Mucosa of gallbladder (tissue), 1 donor: ENCODE results near the gene RMDN3. TPM values are rescaled to one million over a fixed set of nuclear protein-coding genes. Genes with fewer than 3 reads are reported as not detected.

Experiments used
- DNase-seq: peaks from one replicate; pipeline ENCODE4 v3.0.0-alpha.2; 2020; ENCODE audit warnings: low spot score
- total RNA-seq: library from RNA; stranded (reverse); gene quantifications from one replicate; pipeline ENCODE4 v1.2.1, GENCODE V29; 2021
- donor health status: DM: no; HTN: no; CAD: no.

The RMDN3 gene, protein sequence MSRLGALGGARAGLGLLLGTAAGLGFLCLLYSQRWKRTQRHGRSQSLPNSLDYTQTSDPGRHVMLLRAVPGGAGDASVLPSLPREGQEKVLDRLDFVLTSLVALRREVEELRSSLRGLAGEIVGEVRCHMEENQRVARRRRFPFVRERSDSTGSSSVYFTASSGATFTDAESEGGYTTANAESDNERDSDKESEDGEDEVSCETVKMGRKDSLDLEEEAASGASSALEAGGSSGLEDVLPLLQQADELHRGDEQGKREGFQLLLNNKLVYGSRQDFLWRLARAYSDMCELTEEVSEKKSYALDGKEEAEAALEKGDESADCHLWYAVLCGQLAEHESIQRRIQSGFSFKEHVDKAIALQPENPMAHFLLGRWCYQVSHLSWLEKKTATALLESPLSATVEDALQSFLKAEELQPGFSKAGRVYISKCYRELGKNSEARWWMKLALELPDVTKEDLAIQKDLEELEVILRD
- total RNA-seq: 41.1 TPM

DNA sequence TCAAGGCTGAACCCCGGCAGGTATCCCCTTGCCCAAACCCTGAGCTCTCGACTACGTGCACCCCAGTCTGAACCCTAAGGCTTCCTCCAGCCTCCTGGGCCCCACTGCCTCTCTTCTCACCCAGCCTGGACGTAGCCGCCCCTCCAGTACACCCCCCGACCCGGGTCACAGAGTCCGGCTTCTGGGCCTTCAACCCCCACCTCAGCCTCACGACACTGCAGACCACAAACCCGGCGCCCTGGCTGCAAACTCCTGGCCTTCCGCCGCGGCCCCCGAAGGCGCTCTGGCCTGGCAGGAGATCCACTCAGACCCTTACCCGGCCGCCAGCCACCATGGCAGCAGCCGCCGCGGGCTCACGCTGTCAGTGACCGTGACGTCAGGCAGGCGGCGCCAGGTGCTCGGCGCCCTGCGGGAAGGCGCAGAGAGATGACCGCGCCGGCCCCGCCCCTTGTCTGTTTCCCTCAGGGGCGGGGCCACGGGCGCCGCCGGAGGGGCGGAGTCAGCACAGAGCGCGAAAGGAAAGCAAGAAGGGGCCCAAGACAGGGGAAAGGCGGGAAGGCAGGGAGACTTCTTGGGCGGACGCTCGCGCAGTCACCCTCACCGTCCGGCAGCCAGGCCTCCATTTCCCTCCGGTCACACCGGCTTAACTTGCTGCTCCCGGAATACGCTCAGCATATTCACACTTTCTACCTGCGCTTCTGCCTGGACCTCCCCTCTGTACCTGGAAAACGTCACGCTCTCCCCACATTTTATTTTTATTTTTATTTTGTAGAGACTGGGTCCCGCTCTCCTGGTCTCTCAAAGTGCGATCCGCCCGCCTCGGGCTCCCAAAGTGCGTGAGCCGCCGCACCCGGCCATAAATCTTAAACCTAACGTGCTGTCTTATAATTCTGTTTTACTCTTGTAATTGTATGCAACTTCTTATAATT is at the start of gene RMDN3:
RMDN3 (minus strand) TSS at position 372 of the 929 bp plus-strand sequence. CDS start 471 bp downstream, outside the sequence.
- DNase-seq: peak; percentile 93

DNA sequence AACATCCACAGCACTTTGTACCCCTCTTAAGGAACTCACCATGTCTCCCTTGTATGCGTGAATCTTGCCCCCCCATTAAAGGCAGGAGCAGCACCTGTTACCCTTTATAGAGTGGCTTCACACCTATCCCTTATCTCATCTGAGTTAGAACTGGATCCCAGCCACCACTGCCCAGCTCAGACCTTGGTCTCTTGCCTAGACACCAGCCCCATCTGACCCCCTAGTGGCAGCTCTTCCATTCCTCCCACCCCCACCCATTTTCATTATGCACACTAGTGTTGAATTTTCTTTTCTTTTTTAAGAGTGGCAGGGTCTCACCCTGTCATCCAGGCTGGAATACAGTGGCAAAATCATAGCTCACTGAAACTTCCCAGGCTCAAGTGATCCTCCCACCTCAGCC is 48.6 kb upstream of the RMDN3 start:
- no peak for DNase-seq

DNA sequence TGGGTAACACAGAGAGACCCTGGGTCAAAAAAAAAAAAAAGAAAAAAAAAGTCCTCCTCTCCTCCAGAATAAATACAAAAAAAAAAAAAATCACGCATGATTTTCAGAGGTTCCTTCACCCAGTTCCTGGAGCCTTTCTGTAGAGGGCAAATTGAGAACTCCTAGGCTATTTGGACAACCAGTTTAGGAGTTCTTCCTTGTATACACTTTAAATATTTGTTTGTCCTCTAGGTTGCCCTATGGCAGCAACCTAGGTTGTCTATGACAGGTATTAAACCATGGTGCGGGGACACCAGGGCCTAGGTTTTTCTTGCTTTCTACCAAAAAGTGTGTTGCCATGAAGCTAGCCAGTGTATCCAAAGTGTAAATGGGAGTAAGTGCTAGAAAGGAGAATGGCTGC is 48.0 kb upstream of the RMDN3 start:
- DNase-seq: no peak

DNA sequence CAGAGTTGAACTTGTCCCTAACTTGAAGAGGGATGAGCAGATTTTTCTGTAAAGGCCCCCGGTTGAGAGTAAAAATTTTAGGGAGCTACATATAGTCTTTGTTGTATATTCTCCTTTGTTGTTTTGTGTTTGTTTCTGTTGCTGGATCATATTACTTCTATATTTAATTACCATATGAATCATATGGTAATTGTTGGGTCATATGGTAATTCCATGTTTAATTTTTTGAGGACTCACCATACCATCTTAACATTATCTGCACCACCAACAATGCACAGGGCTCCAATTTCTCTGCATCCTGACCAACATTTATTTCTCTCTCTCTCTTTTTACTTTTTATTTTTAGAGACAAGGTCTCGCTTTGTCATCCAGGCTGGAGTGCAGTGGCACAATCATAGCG is 44.5 kb upstream of the RMDN3 start:
- no peak for DNase-seq

DNA sequence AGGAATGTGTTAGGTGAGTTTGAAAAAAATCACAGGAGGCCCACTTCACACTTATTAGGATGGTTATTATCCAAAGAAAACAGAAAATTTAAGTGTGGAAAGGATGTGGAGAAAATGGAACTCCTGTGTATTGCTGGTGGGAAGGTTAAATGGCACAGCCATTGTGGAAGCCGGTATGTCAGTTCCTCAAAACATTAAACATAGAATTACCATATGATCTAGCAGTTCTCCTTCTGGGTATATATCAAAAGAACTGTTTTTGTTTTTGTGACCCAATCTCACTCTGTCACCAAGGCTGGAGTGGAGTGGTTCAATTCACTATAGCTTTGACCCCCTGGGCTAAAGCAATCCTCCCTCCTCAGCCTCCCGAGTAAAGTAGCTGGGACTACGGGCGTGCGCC is 41.5 kb upstream of the RMDN3 start:
- no peak for DNase-seq

DNA sequence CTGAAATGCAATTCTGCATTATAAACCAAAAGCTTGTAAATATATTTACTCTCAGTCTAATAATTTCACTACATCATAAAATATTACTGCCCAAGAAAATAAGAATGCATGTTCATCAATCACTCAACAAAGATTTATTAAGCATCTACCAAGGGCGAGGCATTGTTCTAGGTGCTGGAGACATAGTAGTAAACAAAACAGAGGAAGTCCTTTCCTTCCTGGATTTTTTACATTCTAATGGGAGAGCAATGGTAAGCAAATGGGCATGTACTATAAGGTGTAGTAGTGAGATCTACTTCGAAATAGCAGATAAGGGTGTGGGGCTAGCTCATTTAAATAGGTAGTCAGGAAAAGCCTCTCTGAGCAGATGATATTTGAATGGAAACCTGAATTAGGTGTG is 41.0 kb upstream of the RMDN3 start:
- DNase-seq: no peak

DNA sequence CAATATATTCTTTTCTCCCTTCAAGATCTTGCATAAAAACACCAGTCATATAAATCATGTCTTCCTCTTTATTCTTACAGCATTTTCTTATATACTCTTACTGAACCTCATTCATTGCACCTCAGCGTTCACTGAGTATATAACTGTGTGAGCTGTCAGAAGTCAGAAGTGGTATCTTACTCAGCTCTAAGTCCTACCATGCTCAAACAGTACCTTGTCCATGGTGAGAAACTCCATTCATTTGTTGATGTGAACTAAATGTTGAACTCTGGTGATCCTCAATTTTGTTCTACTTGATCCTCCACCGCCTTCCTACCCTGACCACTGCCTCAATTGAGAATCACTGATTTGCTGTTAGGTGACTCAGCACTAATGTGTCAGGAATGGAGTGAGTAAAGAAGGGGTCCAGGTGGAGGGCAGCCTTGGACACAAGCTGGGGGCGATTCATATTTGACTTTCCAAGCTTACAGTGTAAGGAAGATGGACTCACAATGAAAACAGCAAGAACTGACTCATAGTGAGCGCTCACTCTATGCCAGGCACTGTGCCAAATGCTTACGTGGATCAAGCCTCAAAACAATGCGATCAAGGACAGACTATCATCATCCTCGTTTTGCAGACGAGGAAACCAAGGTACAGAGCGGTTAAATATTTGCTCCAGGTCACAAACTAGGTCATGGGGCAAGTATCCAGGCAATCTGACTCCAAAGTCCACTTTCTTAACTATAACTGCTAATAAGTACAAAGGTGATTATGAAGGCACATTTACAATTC is 38.3 kb upstream of the RMDN3 start:
- peak; percentile 92 for DNase-seq

DNA sequence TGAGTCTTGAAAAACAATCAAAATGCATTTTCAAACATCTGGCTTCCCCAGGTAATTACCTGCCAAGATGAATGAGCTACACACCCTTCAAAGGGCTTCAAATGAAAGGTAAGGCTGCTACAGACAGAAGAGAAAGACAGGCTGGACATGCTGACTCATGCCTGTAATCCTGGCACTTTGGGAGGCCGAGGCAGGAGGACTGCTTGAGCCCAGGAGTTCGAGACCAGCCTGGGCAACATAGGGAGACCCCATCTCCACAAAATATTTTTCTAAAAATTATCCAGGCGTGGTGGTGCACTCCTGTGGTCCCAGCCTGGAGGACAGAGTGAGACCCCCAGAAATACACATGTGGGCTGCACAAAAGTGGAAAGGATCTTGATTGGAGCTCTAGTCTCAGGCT is 37.3 kb upstream of the RMDN3 start:
- no peak for DNase-seq

DNA sequence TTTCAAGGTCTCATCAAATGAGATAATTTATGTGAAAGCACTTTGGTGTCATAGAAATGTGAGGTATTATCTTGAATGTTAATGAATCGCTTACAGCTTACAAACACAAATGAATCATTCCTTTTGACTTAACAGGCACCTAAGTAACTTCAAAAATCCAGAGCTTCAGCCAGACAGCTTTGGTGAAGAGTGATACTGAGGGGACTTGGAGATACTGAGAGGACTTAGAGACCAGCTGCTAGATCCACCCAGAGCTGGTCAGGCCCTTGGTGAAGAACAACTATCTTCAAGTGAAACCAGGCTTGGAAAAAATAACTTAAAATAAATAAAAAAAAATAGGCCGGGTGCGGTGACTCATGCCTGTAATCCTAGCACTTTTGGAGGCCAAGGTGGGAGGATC is 35.7 kb upstream of the RMDN3 start:
- no peak for DNase-seq

DNA sequence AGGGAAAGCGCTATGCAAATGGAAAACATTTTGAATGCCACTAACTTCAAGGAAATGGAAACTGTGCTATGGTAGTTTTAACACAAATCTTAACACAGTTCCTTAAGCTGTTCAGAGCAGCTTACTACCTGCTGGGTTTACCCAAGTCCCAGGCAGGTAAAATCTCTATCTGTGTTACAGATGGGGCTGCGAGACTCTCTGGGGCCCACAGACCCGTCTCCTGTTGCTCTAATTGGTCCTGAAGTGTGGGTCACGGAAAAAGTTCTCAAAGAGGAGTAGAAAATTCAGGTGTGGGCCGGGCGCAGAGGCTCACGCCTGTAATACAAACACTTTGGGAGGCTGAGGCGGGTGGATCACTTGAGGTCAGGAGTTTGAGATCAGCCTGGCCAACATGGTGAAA is 34.9 kb upstream of the RMDN3 start:
- DNase-seq: no peak

DNA sequence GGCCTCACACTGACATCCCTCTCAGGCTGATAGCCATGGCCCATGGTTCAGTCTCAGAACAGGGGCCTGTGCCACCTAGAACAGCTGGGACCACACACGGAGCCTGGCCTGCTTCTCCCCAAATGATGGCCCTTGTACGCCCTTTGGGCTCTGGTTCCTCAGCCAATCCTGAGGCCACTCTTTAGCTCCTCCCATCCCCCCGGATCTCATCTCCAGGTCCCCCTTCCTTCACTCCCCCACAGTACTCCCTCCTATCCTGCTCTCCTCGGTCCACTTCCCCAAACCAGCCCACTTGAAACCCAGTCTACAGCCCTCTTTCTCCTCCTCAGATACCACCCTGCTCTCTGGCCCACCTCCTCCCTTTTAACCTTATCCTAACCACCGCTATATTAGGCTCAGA is 34.1 kb upstream of the RMDN3 start:
- DNase-seq: no peak

DNA sequence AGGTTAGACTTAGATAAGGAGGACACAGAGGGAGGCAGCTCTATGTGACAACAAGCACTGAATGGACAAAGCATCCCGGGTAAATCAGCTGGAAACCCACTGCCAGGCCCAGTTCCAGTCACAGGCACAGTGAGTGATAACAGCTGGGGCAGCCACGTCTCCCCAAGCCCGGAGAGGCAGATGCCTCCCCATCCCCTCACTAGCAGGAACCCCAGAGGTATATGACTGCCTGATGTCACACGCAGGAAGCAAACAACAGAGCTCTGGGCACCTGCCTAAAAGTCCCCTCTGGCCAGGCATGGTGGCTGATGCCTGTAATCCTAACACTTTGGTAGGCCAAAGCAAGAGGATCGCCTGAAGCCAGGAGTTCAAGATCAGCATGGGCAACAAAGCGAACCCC is 32.9 kb upstream of the RMDN3 start:
- no peak for DNase-seq

DNA sequence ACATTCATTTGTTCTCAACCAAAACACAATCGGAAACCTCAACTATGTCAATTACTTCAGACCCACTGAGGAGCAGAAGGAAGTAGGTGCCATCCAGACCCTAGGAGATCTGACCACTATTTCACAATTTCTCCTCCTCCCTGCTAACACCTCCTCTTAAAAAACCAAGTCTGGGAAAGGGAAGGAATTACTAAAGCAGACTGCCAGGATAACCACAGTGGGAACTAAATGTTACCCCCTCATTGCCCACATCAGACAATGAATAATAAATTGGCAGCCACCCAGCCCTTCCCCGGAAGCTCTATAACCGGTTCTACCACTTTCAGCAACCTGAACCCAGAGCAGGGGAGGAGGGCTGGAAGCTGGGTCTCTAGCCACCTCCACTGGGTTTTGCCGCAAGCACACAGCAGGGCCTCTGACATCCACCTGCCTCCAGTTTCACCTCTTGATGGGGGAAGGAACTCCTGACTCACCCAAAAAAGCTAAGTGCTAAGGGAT is 32.3 kb upstream of the RMDN3 start:
- peak; percentile 85 for DNase-seq

DNA sequence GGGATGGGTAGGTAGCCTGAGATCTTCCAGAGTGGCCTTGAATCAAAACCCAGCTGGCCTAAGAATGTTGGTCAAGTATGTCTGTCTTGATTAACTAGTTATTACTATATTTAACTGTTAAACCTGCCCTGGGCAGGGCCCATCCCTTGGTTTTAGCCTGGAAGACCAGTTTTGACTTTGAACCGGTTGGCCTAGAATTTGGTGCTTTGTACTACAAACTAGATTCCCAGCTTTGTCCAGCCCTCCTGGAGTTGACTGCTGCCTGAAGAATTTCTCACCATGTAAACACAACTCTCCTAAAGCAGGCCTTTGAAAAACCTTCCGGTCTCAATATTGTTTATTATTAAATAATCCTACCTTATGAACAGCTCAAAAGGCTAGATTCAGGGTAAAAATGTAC is 30.8 kb upstream of the RMDN3 start:
- no peak for DNase-seq

DNA sequence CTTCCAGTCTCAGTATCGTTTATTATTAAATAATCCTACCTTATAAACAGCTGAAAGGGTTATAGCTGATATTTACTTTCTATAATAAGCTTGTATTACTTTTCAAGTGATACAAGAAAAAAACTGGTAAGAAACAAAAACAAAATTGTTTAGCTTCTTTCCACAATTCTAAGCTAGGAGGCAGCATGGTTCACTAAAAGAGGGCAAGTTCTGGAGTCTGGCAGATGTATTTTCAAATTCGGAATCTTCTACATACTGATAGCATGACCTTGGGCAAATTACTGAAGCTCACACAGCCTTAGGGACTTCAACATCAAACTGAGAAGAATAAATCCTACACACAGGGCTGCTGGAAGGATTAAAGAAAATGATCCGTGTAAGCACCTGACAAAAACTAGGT is 30.1 kb upstream of the RMDN3 start:
- DNase-seq: no peak

DNA sequence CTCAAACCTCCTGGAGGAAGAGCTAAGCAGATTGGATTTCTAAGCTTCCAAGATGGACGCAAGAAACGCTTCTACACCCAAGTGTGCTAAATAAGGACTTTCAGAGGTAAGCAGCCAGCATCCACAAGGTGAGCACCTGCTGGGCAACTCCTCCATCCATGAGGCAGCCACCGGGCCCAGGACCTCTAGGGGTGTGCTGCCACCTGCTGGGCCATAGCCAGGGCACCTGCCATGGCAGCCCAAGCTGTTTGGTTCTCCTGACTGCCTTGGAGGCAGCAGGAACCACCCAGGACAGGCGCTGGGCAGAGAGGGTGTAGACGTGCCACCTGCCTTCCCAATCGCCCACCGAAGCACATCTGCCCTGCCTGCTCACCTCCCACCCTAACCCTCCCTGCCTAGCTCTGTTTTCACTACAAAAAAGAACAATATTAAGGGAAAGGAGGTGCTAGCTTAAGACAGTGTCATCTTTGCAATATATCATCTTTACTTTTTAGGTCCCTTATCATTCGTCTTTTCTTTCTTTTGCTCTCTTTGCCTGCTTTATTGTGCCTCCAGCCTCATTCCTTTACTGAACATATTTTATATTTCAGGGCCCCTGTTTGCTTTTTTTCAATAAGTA is 27.7 kb upstream of the RMDN3 start:
- DNase-seq: peak; percentile 70

DNA sequence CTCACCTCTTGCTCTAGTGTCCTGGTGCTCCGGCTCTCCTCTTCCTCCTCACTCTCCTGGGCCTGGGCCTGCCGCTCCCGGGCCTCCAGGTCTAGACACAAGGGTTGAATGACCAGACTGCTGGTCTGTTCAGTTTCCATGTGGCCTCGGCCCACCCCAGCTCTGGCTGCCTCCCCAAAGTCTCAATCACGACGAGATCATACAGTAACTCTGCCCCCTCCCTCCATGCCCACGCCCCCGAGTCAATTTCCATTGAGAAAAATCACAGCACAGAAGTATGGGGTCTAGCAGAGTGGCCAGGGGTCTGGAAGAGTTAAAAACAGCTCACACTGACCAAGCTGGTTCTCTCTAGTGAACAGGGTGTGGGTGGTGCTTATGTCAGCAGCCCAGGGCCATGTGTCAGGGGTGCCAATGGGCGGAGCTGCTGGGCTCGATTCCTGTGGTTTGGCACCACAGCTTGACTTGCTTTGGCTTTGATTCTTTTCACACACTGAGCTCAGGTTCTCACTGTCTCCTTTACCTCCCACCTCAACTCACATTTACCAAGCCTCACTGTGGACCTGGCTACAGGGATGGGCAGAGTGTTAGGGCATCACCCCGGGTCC is 21.6 kb upstream of the RMDN3 start:
- DNase-seq: peak; percentile 72

DNA sequence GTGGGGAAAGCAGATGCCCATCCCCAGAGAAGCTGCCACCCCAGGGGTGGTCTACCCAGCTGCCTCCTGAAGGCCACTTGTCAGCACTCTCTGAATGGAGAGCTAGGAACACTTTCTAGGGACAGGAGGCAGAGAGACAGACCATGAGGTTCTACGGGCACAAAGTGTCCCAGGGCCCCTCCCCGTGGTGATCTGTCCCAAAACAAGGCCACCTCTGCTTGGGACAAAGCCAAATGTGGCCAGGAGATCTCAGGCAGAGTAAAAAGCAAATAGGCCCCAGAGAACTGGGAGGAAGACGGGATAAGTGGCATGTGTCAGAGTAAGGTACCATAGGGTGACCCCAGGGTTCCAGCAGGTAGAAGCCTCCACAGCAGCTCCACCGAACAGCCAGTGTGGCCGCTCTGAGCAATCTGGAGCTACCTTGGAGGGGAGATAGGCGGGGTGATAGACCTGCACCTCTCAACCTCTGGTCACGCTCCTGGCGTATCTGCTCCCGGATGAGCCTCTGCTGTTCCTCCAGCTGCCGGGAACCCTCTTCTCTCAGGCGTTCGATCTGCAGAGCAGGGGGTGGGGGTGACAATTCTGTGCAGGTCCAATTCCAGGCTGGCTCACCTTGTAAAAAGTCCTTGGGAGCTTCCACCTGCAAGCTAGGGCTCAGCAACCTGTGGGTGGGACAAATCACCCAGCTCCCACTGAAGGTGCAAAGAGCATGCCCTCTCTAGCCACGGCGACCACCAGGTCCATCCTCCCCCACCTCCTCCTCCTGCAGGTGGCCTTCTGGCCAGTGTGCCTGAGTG is 20.9 kb upstream of the RMDN3 start:
- no peak for DNase-seq

DNA sequence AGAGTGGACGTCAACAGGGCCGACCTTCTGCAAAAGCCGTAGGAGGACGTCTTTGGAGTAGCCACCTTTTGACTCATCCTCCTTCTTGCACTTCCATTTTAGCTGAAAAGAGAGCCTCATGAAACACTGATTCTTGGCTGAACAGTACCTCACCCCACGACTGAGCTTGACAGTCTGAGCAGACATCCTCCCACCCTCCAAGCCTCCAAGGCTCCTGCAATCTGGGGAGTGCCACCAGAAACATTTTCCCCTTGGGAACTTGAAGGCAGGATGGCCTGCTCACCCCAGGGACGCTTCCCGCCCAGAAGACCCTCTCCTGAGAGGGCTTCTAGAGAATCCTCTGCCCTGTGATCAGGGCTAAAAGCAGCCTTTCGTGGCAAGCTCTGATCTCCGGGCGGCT is 20.0 kb upstream of the RMDN3 start:
- no peak for DNase-seq

DNA sequence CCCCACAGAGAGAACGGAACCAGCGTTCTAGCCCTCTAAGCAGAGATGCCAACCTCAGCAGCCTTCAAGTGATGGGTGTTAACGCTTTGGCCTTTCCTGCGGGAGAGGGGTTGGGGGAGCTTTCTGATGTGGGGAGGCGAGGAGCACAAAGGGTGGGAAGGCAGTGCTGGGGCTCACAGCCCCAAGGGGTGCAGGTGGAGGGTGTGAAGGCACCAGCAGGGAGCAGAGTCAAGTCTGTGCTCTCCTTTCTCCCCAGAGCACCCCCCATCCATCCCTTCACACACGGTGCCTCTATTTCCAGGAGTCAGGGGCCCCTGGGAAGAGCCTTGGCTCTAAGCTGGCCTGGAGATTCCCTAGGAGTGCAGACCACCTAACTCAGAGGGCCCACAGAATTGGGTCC is 18.8 kb upstream of the RMDN3 start:
- DNase-seq: no peak
